Parathyroid adenoma (tissue), 2 donors: ENCODE measurements around the gene CDKL1.

Source experiments
- H2AFZ ChIP-seq: fragments of 300-600 bp; sonication (generic); one replicate; pipeline ENCODE4 v1.7.0; 2017; ENCODE audit warnings: antibody characterized with exemption, mild to moderate bottlenecking
- H3K27ac ChIP-seq: fragments of 300-600 bp; sonication (generic); one replicate; pipeline ENCODE4 v1.7.0; 2017
- H3K27me3 ChIP-seq: fragments of 300-600 bp; sonication (generic); one replicate; pipeline ENCODE4 v1.7.0; 2017; ENCODE audit warnings: low read length; ENCODE audit not compliant: control insufficient read depth, insufficient read depth
- H3K36me3 ChIP-seq: fragments of 300-600 bp; sonication (generic); one replicate; pipeline ENCODE4 v1.7.0; 2017; ENCODE audit warnings: low read length; ENCODE audit not compliant: control insufficient read depth, insufficient read depth
- H3K4me1 ChIP-seq: fragments of 300-600 bp; sonication (generic); one replicate; pipeline ENCODE4 v1.7.0; 2017; ENCODE audit warnings: control low read depth
- H3K4me2 ChIP-seq: fragments of 300-600 bp; sonication (generic); one replicate; pipeline ENCODE4 v1.7.0; 2017; ENCODE audit warnings: low read length
- H3K4me3 ChIP-seq: fragments of 300-600 bp; sonication (generic); one replicate; pipeline ENCODE4 v1.7.0; 2017; ENCODE audit warnings: low read depth, low read length
- H3K79me2 ChIP-seq: fragments of 300-600 bp; sonication (generic); one replicate; pipeline ENCODE4 v1.7.0; 2017; ENCODE audit warnings: control low read depth
- H3K9ac ChIP-seq: fragments of 300-600 bp; sonication (generic); one replicate; pipeline ENCODE4 v1.7.0; 2017; ENCODE audit warnings: mild to moderate bottlenecking
- H3K9me3 ChIP-seq: fragments of 300-600 bp; sonication (generic); one replicate; pipeline ENCODE4 v1.7.0; 2017; ENCODE audit warnings: low read length; ENCODE audit not compliant: control insufficient read depth
- CTCF ChIP-seq: fragments of 300-600 bp; sonication (generic); IDR thresholded peaks from one replicate; pipeline ENCODE4 v1.7.0; 2017; ENCODE audit warnings: antibody characterized with exemption, mild to moderate bottlenecking
- donor health status: primary hyperparathyroidism.

Gene CDKL1

DNA sequence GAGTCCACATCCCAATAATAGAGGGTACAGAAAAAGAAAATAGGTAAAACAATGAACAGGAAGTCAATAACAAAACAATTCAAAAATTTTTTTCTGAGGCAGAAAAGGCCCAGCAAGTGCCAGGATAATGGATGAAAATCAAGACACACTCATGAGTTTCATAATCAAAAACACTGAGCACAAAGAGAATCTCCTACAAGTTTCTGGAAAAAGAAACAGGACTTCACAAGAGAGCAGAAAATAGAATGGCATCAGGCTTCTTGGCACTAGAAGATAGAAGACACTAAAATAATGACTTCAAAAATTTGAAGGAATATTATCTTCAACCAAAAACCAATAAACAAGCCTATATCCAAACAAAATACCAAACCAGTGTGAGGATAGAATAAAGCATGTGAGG lies 47.7 kb downstream of the CDKL1 start:
- H3K36me3 ChIP-seq: no peaks in the 10 kb centered on the region
- H3K79me2 ChIP-seq: no peaks in the 10 kb centered on the region
- H3K9me3 ChIP-seq: no peaks in the 10 kb centered on the region
- no peak overlapping the region for H3K4me3 ChIP-seq
- no peaks in the 10 kb centered on the region for H3K27me3 ChIP-seq
- no peak overlapping the region for H3K4me2 ChIP-seq
- no peak for TF ChIP-seq CTCF
- no peak overlapping the region for H3K9ac ChIP-seq
- peaks cover 11% of the 10 kb centered on the region for H3K4me1 ChIP-seq
- no peak overlapping the region for H3K27ac ChIP-seq
- H2AFZ ChIP-seq: no peak overlapping the region

DNA sequence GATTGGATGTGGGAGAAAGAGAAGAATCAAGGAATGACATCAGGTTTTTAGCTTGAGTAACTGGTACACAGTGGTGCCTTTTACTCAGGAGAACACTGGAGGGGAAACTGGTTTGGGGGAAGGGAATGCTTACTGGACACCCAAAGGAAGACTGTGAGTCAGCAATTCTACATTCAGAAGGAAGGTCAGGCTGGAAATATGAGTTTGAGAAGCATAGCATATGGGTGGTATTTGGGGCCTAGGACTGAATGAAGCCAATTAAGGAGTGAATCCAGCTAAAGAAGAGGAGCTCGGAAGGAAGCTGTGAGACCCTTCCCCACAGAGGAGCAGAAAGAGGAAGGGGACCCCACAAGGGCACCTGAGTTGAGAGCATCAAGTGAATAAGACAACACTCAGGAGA lies 49.2 kb downstream of the CDKL1 start:
- TF ChIP-seq CTCF: no peak
- H3K4me1 ChIP-seq: peaks cover 11% of the 10 kb centered on the region
- H3K27ac ChIP-seq: no peak overlapping the region
- no peaks in the 10 kb centered on the region for H3K27me3 ChIP-seq
- H3K4me2 ChIP-seq: no peak overlapping the region
- H3K9ac ChIP-seq: no peak overlapping the region
- no peak overlapping the region for H3K4me3 ChIP-seq
- H3K9me3 ChIP-seq: no peaks in the 10 kb centered on the region
- no peaks in the 10 kb centered on the region for H3K79me2 ChIP-seq
- no peaks in the 10 kb centered on the region for H3K36me3 ChIP-seq
- H2AFZ ChIP-seq: peak overlapping the region; percentile 72

GRCh38 chr14:50345846-50346422 lies 50.7 kb downstream of the CDKL1 start:
- H3K79me2 ChIP-seq: no peaks in the 10 kb centered on the region
- H3K27me3 ChIP-seq: no peaks in the 10 kb centered on the region
- TF ChIP-seq CTCF: no peak
- H3K9ac ChIP-seq: no peak overlapping the region
- H3K4me1 ChIP-seq: peaks cover 11% of the 10 kb centered on the region
- H3K4me2 ChIP-seq: no peak overlapping the region
- no peaks in the 10 kb centered on the region for H3K36me3 ChIP-seq
- peak overlapping the region; percentile 19 for H3K27ac ChIP-seq
- no peak overlapping the region for H2AFZ ChIP-seq
- H3K4me3 ChIP-seq: no peak overlapping the region
- no peaks in the 10 kb centered on the region for H3K9me3 ChIP-seq

GRCh38 chr14:50344876-50345563 lies 51.7 kb downstream of the CDKL1 start:
- Histone ChIP-seq H3K79me2 (no peaks in the 10 kb centered on the region), H3K4me1 (peaks cover 11% of the 10 kb centered on the region), H3K9me3 (no peaks in the 10 kb centered on the region), H2AFZ (no peak overlapping the region), H3K4me3 (no peak overlapping the region), H3K27ac (no peak overlapping the region), H3K36me3 (no peaks in the 10 kb centered on the region), H3K9ac (no peak overlapping the region), H3K4me2 (no peak overlapping the region), H3K27me3 (no peaks in the 10 kb centered on the region)
- no peak for TF ChIP-seq CTCF
